Stimulated activated CD8-positive, alpha-beta memory T cell treated with anti-CD3 and anti-CD28 coated beads, Interleukin-15, amount 100 ng/mL, for 24 hours (primary cell): ENCODE measurements around the gene COL25A1.

Experiments used
- DNase-seq: peaks from one replicate; pipeline ENCODE4 v3.0.0-alpha.2; 2020; ENCODE audit warnings: low read depth

Gene COL25A1

DNA sequence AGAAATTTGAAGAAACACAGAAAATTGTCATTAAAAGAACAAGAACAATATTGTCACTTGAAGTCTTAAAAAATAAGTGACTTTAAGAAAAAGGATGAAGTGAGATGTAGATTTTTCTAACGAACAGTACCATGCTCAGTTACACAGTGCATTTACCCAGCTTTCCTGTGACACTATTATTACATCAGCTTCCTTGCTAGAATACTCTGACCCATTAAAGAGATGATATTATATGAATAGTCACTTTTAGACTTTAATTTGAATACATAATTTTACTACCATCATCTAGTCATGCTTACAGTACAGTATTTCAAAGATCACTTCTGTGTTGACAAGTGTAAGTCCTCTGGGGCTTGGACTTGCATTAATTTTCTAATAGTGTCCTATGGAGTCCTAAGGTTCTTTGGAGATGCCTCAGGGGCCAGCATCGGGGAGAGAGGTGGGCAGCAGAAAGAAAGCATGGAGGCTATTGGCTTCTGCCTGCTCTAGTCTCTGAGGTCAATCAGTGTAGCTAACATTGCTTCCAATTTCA, 10.7 kb downstream of the COL25A1 start:
- DNase-seq, result no peak

DNA sequence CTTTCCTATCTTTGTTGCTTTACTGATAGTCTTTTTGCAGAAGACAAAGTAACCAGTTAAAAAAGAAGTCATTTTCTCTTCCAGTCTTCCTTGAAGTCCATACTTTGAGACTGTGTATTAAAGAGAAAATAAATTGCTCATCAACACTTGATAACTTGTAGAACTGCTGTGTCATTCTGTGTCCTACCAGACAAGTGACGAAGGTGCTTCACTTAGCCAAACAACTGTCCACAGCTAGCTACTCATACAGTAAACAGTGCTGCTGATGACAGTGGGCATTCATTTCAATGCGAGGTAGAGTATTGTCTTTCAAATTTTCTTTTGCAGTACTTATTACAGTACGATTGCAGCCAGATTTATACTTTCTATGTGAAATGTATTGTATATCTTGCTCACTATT, 11.5 kb downstream of the COL25A1 start:
- no peak for DNase-seq

DNA sequence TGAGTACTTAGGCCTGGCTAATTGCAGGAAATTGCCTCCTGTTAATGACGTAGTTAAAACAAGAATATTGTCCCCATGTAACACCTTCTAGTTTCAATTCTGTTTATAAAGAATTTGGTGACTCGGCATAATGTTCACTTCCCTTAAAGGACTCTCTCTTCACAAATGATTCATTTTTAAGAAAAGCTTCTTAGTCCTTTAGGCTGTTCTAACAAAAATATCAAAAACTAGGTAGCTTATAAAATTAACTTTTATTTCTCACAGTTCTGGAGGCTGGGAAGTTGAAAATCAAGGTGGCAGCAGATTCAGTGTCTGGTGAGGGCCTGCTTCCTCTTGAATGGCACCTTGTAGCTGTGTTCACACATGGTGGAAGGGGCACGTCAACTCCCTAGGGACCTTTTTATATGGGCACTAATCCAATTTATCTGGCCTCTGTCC, 23.8 kb downstream of the COL25A1 start:
- DNase-seq, result no peak

DNA sequence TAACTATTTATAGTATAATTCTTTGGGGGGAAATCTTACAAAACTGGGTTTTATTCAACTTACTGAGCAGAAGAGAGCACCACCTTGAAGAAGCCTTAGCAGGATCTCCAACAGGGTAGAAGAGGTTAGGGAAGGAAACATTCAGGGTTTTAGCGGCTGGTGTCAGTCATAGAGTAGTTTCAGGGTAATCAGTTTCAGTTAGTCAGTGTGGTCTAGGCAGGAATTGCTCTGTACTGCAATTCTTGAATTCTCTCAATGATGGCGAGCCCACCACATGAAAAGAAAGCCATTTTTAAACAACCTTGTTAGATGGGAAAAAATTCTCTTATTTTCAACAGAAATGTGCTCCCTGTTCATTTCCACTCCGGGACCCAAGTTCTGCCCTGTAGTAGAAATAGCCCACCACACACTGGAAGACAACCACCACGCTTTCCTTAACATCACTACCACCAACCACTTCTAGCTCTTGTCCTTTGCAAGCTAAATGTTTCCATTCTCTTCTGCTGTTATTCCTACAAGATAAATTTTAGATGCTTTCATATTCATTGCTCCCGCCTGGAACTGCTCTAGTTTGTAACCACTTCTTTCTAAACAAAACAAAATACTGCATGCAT, 25.9 kb downstream of the COL25A1 start:
- no peak for DNase-seq

DNA sequence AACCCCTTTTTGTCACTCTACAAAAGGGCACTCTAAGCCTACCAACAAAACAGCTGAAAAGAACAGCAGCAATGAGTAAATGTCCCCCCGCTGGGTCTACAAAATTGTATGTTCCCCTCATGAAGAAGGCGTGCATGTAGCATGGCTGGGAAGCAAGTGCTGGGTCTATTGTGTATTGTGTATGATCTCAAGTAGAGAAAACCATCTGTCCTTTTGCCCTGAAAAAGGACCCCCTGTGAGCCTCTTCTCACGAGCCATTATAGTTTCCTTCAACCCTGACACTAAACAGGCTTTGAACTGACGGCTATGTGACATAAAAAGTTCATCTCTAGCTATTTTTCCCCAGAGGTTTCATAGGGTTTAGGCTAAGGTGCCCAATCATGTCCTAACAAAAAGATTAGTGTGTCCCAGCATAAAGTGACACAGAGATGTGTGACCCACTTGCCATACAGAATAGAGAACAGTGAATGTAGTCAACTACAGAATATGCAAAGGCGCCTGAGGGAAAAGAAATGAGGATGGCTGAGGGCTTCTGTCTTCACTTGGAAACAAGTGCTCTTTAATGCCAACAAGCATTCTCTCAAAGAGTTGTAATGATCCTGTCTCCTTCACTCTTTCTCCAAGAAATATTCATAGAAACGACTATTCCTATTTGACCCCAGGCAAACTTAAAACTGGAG, 27.3 kb downstream of the COL25A1 start:
- DNase-seq, result no peak

DNA sequence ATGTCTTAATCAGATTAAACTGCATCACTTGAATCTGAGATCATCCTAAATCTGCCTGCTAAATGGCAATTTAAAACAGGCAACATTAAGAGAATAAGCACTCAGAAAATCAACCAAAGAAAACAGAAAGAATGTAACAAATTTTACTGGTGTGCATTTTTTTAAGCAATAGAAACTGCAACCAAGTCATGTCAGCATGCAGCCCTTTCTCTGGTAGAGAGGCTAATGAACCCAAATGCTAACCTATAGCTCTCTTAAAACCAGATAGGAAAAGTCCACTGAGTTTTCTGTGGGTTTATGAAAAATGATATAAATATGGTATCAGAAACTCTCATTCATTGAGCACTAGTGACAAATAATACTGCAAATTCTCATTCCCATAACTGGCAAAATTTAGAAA, 35.6 kb downstream of the COL25A1 start:
- no peak for DNase-seq

DNA sequence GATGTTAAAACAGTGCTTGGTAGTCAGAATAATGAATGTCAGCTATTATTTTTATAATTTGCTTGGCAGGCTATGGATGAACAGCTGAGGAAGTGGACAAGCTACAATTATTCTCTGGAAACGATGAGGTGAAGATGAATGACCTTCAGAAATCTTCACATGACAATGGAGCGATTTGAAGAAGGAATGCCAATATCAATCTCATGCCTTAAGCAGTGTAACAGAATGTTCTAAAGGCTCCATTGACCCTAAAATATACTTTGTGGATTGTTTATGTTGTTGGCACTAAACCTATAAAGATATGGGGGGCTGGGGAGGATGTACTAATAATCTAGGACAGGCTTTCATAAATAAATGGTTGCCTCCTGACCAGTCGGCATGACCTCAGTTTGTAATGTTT, 36.2 kb downstream of the COL25A1 start:
- no peak for DNase-seq

DNA sequence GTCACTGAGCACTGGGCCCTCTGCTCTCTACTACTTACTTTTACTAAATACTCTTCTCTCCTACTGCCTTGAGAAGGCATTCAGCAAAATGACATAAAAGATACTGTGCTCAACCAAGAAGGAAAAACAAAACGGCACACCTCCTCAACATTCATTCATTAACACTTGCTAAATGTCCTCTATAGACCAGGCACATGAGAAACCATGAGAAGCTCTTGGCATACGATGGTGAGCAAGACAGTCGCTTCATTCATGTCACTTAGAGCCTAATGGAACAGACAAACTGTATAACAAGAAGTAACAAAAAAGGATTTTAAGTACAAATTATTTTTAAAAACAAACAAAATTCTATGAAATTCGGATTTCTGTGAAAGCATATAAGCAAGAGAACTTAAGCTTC, 38.7 kb downstream of the COL25A1 start:
- DNase-seq, result no peak

DNA sequence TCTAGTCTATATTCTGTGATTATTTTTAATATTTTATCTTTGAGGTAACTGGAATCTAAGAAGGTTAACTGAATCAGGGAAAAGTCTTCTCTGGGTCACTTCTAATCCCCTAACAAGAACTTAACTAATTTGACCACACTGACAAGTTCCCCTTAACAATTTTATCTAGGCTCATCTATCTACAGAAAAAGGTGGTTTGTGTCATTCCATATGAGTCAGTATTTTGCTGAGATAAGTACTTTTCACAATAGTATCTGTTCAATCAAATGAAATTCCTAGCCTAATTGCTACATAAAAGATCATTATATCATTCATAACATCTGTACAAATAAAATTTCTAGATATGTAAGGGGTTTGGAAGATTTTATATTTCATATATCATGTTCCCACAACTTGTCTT, 45.6 kb downstream of the COL25A1 start:
- no peak for DNase-seq

DNA sequence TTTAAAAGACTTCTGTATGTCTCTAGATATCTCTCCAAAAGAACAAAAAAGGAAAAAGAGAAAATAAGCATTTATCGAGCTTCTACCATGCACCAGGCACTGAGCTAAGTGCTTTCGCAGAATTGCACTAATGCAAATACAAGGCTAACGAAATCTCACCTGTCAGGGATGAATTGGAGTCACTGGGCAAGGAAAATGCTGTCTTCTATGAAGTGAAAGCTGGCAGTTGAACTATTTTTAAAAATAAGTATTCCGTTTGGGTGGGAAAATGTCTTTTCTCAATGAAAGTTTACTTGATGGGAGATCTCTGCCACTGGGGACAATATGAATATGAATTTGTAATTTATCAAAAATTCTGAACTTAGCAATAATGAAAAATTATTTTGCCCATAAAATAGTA, 47.6 kb downstream of the COL25A1 start:
- DNase-seq, result no peak

DNA sequence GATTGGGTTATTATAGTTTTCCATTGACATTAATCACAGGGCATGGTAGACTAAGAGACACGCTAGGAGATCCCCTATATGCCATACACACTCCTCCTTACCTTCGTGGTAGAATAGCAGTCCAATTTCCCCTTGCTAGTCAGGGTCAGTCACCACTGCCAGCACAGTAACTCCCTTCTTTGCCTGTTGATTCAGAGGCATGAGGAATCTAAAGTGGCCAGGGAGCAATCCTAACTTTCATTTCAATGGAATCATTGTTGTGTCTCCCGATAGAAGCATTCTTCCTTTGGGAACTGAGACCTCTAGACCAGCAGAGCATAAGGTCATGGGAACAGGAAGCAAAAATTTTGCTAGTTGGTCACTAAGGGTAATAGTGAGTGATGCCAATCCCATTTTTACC, 51.1 kb downstream of the COL25A1 start:
- no peak for DNase-seq

DNA sequence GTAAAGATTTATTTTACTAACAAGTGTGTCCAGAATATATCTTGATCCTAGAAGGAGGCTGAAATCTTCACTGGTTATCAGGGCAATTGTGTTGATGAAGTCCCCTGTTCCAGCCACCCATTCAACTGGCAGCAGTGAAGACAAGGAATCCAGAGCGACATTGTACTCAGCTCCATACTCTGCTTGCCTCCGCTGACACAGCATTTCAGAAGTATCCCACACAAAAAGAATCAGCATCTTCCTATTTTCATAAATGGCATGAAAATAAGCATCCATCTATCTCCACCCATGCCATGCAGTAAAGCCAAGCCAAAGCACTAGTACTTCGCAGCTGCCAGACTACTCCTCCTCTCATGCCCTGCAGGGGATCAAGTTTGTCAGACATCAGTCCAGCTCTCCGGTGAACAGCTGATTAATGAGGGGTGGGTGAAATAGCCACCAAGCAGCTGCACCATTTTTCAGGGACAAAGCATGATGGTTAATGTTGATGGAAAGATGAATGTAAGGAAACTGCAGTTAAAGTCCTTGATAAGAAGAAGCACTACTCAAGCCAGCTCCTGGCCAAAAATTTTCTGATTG, 54.0 kb downstream of the COL25A1 start:
- DNase-seq, result no peak

DNA sequence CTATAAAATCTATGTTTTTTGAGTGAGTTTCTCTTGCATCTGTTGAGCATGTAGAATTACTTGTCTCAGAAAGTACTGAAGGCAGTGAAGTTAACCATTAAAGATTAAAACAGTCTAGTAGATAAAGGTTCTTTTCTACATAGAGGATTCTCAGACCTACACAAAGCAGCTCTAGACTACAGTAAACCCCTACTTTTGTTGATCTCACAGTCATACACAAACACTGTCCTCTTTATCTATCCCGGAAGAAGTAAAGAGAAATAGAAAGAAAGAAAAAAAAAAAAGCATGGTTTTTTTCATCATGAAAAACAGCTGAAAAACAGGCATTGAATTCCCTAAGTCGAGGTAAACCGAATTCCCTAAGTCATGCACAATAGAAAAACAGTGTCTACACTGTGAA, 58.6 kb downstream of the COL25A1 start:
- no peak for DNase-seq

DNA sequence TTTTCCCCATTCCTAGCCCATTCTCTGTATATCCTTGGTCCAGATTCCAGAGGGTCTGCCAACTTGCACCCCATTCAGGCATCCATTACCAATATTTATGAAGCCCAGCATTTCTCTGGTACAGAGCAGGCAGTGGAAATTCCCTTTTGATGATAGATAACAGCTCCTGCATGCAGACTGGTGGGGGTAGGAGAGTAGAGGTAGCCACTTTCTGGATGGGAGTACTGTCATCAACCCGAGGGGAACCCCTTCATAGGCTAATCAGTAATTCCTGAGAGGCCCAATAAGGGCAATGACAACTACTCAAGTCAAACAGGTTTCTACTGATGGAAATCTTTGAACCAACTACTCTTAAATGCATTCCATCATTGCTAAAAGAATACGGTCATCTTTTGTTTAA, 63.7 kb downstream of the COL25A1 start:
- no peak for DNase-seq

DNA sequence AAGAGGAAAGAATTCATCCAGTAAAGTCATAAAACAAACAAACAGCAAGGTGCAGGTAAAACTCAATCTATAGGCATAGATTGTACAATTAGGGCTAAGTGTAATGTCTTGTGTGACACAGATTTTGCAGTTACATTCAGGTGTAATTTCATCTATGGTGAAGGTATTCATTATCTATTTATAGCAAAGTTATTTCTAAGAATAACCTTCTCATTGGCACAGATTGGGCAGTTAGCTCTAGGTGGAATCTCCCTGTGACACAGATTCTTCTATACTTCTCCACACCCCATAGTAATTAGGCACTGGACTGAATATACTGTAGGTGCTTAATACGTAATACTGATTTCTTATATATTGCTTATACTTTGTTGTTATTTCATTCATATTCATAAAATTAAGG, 66.8 kb downstream of the COL25A1 start:
- DNase-seq, result no peak

DNA sequence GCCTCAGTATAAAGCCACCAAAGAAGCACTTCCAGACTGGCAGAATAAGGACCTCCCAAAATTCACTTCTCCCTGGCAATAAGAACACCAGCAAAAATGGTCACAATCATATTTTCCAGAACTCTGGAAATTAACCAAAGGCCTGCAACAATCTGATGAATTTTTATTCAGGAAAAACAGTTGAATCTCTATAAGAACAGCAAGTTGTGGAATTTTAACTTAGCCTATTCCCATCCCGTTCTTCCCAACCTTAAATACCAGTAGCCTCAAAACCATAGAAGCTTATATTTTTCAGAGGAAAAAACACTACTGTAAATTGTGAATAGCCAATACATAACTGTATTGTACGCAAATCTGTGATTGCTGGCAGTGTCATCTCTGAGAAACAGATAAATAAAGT, 67.9 kb downstream of the COL25A1 start:
- DNase-seq, result no peak

DNA sequence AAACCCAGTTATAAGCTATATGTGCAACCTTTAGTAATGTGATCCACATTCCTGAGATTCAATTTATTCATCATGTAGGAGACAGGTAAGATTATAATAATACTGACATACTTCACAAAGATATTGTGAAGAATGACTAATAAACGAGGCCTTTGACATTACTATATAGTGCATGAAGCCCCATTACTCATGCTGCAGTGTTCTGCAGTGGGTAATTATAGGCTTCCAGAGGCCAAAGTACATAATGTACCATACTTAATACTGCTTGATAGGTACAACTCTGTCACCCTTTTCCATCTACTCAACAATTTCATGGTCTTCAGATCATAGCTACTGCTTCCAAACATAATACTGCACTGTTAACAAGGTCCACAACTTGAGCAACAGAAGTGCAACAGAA, 68.9 kb downstream of the COL25A1 start:
- no peak for DNase-seq

DNA sequence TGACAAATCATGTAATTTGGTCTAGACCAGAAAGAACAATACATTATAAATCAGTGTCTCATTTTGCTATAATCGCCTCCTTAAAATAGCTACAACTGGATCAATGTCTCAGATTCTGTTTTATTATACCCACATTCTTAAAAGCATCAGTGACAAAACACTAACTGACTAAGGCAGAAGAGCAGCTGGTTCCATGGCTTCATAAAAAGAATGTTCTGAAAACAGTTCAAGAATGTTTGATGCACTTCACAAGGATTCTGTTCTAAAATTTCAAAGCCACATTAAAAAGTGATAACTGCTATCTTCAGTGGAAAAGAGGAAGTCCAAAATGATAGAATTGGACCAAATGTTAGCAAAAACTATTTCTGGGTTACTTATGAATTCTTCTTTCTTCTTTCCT, 69.8 kb downstream of the COL25A1 start:
- no peak for DNase-seq

DNA sequence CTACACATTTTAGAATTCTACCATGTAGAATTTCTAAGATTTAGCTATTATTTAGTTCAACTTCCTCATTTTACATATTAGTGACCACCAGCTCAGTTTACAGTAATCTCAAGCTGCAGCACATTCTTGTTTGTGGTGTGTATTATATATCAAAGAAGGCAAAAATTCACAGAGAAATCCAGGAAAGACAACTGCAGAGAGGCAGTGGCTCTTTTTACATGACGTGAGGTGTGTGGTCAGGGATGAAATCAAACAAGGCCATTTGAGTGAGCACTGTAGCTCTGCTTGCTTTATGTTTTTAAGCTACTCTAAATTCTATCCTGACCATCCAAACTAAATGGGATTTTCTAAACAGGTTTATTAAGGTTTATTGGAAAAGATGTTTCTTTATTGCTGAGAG, 71.1 kb downstream of the COL25A1 start:
- DNase-seq, result no peak

DNA sequence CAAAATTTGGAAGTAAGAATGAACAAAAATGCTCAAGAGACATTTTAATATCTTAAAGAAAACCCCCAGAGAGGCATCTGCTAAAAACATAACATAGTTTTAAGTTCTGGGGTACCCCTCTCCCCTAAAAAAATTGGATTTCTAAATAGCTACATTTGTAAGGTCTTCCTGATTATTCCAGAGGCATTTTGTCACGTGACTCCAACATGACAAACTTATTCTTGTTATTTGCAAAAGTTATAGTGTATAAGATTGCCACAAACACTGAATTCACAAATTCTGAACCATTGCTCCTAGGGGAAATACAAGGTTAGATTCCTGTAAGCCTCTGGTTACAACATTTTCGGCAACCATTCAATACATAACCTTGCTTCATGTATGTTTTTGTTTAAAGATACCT, 73.4 kb downstream of the COL25A1 start:
- no peak for DNase-seq

DNA sequence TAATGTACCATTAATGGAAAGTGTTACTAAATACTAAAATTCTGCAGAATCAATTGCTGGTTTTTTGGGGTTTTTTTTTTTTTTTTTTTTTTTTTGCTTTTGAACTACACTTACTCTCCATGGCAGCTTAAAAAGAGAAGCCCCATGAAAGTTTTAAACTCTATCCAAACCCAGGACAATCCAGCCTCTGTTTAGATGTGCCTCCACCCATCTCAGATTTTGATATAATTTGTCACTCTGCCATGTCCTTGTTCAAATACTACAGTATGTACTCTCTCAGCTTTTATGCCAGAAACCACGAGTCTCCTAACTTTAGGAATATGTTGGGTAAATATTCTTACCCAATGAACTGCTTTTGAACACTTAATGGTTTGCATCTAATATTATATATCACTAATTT, 84.2 kb downstream of the COL25A1 start:
- no peak for DNase-seq

DNA sequence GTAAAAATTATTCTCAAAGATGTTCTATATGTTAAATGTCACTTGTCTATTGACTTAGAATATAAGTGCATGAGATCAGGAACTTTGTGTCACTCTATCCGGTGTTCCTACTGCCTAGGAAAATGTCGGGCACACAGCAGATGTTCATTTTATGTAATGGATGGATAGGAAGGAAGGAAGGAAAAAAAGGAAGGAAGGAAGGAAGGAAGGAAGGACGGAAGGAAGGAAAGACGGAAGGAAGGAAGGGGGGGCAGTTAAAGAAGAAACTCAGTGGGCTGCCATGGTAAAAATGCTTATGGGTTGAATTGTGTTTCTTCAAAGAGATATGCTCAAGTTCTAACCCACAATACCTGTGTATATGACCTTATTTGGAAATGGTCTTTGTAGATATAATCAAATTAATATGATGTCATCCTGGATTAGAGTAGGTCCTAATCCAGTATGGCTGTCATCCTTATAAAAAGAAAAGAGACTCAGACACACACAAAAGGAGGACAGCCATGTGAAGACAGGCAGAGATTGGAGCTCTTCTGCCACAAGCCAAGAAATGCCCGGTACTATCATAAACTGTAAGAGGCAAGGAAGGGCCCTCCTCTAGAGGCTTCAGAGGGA, 86.3 kb downstream of the COL25A1 start:
- no peak for DNase-seq

DNA sequence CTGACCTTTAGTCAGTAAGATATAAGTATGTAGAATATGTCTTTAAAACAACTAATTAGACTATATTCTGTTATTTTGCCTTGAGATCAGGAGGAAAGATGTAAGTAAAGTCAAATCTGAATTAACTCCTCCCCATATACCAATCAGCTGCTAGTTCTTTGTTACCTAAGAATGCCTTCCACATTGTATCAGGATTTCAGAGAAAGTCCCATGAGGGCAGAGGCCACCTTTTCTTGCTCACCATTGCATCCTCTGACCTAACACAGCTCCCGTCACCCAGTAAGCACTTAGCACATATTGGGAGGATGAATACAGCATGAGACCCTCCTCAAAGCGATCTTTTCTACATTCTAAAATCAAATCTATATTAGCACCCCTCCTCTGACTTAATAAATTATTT, 87.0 kb downstream of the COL25A1 start:
- DNase-seq, result no peak
